AG10803 (cell line): Measurements from ENCODE around the gene IQCE.

Experiments
- DNase-seq: peaks from one replicate; pipeline ENCODE4 v3.0.0; 2010; ENCODE audit warnings: low read depth
- H3K4me3 ChIP-seq: 2 replicates; pipeline ENCODE4 v1.5.1; 2011; ENCODE audit warnings: mild to moderate bottlenecking, low read length, control low read depth
- TF ChIP-seq, protein P1 (sequence below): conservative IDR thresholded peaks from 2 replicates; pipeline ENCODE4 v1.5.1; 2011; ENCODE audit warnings: mild to moderate bottlenecking, low read length, control low read depth, inconsistent platforms

Gene IQCE

GRCh38 chr7:2647594-2648172, 88.9 kb downstream of the IQCE start:
- DNase-seq = no peak
- TF ChIP-seq, protein P1, sequence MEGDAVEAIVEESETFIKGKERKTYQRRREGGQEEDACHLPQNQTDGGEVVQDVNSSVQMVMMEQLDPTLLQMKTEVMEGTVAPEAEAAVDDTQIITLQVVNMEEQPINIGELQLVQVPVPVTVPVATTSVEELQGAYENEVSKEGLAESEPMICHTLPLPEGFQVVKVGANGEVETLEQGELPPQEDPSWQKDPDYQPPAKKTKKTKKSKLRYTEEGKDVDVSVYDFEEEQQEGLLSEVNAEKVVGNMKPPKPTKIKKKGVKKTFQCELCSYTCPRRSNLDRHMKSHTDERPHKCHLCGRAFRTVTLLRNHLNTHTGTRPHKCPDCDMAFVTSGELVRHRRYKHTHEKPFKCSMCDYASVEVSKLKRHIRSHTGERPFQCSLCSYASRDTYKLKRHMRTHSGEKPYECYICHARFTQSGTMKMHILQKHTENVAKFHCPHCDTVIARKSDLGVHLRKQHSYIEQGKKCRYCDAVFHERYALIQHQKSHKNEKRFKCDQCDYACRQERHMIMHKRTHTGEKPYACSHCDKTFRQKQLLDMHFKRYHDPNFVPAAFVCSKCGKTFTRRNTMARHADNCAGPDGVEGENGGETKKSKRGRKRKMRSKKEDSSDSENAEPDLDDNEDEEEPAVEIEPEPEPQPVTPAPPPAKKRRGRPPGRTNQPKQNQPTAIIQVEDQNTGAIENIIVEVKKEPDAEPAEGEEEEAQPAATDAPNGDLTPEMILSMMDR = no peak
- no peak overlapping the region for H3K4me3 ChIP-seq

- no peak overlapping the region for H3K4me3 ChIP-seq
- TF ChIP-seq, protein P1 = no peak
Measured at GRCh38 chr7:2649139-2649838, 90.5 kb downstream of the IQCE start.

DNA sequence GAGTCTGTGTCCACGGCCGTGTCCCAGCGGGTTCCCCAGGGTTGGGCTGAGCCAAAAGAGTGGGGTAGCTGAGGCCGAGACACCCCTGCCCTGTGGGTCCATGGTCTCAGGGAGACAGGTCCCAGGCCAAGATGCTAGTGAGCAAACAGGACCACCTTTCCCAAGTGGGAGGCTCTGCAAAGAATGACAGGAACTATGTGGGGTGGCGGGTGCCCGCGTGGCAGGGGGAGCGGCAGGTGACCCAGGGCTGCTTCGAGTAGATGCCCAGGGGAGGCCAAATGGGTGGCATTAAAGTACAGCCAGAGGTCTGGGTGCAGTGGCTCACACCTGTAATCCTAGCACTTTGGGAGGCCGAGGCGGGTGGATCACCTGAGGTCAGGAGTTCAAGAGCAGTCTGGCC, 91.2 kb downstream of the IQCE start:
- TF ChIP-seq, protein P1 = no peak
- H3K4me3 ChIP-seq = no peak overlapping the region

More at GRCh38 chr7:2649139-2649838, 90.5 kb downstream of the IQCE start:
- DNase-seq = no peak

GRCh38 chr7:2650451-2650850, 91.7 kb downstream of the IQCE start:
- no peak for DNase-seq
- TF ChIP-seq, protein P1 = no peak
- H3K4me3 ChIP-seq = no peak overlapping the region

More for the DNA sequence above, 91.2 kb downstream of the IQCE start:
- DNase-seq = no peak

DNA sequence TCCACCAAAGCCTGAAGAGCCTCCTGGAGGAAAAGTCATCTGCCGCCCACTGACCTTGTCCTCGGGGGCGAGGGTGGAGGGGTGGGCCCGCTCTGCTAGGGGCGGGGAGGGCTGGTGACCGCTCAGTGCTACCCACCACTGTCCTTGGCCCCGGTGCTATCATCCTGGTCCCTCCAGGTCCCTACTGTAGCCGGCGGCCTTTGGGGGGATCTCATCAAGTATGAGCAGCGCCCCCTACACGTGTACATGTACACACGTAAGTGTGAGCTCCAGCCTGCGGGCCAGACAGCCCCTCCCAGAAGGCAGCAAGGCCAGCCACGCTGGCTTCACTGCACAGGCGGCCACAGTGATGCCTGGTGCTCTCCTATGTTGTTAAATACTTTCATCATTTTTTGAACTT, 92.6 kb downstream of the IQCE start:
- no peak overlapping the region for H3K4me3 ChIP-seq
- TF ChIP-seq, protein P1 = peak; percentile 19
- DNase-seq = no peak

DNA sequence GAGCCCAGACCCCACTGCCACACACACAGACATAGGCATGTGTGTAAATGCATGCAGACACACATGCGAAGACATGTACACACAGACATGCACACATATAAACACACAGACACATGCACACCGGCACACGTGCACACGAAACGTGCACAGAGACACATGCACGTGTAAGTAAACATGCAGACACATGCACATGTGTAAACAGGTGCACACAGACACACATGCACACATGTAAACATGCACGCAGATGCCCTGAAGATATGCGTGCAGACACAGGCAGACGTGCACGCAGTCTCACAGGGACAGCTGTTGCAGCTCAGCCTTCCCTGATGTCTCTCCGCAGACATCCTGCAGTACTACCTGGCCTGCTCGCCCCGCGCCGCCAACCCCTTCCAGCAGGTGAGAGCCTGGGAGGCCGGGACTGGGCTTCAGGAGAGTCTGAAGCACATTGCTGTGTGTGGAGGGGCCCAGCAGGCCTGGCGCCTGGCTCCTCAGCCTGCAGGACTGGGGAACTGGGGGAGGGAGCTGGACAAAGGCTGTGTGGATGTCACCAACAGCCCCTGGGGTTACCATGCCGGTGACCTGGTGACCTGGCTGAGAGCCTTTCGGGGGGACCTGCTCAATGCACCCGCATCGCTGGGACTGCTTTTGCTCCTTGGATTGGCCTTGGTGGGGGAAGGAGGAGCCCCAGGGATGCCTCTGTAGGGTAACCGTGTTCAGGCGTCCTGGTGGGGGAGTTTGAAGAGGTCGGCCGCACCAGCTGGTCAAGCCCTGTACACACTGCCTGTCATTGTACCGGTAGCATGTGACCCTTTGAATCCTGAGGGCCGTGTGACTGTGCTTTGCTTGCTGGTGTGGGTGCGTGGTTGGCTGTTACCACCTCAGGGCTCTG, 93.3 kb downstream of the IQCE start:
- TF ChIP-seq, protein P1 = no peak
- H3K4me3 ChIP-seq = no peak overlapping the region
- DNase-seq = no peak
